HG03139 (cell line): ENCODE results near the gene CMTM2.
"Not testable (repeated sequence)": the region's sequence is repeated elsewhere in the genome, so short reads cannot be mapped to it uniquely, and the experiment has no call there.

Experiments used
- ATAC-seq: cut with Tn5 transposase; IDR thresholded peaks from one replicate; pipeline ENCODE4 v1.9.1; 2021; ENCODE audit not compliant: unreplicated experiment

Gene CMTM2

DNA sequence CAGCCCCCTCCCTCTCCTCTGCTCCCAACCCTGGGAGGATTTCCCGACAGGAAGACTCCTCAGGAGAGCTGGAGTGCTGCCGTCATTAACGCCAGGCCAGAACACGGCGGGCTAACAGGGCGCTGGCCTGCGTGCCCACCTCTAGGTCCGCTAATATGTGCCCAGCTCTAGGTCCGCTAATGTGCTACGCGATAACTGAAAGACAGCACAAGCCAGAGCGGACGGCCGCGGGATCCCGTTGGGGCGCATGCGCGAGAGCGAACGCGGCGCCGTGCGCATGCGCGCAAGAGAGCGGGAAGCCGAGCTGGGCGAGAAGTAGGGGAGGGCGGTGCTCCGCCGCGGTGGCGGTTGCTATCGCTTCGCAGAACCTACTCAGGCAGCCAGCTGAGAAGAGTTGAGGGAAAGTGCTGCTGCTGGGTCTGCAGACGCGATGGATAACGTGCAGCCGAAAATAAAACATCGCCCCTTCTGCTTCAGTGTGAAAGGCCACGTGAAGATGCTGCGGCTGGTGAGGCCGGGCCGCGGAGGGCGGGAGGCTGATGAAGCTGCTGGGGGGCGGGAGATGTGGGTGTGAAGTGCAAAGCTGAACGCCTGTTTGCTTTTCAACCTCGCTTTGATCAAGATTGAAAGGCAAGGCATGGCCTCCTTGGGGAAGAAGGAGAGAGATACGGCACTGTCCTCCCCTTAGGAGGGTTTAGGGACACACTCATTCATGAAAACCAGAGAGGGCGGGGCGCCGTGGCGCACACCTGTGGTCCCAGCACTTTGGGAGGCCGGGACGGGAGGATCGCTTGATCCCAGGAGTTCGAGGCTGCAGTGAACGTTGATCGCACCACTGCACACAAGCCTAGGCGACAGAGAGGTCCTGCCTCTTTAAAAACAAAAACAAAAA is 26.7 kb upstream of the CMTM2 start, which contains the start of gene CKLF:
Gene CKLF, plus strand, starts transcription at position 291 of the 892 bp plus-strand sequence. Its CDS starts 140 bp downstream, at position 431.
- ATAC-seq = peak; percentile 70

DNA sequence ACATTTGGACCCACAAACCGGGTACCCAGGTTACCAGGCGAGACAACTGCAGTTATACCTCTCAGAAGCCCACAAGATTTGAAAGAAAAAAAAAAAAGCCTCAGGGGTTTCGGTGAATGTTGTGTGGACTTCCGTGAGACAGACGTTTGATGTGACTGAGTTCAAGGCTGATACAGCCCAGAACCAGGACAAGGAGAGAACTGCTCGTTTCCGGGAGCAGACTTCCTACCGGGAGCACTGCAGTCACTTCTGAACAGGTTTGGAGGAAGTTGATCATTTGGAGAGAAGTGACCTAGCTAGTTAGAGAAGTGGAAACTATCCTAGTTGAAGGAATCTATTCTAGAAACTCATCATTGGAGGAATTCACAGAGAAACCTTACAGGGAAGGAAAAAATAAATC is 26.0 kb upstream of the CMTM2 start:
- ATAC-seq = no peak

DNA sequence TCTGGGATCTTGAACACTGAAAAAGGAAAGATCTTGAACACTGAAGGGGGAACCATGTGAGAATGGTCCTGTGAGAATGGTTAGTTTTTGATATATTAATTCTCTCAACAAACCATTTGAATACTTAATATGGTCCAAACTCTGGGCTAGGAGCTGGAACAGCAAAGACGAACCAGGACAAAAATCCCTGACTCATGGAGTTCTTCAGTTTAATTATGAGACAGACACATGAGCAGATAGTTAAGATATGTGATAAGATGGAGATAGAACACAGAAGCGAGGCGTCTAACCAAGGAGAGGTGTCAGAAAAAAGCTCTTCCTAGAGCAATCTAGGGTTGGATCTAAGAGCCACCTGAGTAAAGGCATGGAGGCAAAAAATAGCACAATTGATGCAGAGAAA is 25.2 kb upstream of the CMTM2 start:
- ATAC-seq = no peak

DNA sequence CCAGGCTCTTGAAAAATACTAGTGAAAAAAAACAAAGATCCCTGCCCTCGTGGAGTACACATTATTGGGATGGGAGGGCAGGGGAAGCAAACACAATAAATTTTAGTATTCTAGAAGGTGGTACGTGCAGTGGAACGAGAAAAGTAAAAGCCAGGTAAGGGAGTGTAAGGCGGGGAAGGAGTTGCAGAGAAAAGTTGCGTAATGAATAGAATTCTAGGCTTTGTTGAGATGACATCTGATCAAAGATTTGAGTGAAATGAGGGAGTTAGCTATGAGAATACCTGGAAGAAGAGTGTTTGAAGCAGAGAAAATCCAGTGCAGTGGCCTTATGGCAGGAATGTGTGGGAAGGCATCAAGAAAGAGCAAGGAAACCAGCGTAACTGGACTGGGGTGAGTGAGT is 24.8 kb upstream of the CMTM2 start:
- no peak for ATAC-seq

DNA sequence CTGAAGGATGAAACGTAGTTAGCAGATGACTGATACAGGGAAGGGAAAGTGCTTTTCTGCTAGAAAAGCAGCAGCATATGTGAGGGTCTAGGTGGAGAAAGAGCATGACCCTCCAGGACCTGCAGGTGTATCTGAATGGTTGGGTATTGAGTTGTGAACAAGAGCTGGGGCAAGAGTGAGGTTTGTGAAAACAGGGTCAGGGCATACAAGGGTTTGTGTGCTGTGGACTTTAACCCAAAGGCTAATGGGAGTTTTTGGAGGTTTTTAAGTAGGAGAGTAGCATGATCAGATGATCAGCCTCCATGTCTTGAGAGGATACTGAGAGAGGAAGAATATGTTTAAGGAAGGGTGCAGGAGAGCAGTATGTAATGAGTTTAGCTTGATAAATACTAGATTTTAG is 19.2 kb upstream of the CMTM2 start:
- ATAC-seq = no peak

DNA sequence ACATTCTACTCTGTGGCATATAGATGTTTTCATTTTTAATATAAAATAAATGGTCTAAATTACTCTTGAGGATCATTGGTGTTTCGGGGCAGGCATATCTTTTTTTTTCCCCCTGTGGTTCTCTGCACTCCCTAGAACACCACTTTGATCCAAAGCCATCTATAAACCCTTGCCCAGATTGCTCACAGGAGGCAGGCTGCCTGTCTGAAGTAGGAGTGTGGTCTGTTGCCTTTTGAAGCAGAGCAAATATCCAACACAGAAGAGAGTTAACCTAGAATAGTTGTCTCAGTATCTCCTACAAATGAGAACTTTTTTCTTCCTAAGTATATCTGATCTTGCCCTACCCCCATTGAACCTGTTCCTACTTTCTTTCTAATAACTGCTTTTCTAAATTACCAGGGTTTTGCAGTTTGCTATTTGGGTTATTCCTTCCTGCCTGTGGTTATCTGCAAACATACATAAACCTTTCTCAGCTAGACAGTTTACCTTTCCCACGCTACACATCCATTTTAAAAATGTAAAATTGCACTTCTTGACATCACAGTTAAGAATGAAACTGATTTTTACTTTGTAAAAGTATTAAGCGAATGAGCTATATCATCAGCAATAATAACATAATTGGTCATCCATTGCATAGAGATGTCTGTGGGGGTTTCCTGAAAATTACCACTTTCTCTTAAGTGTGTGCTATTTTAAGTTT is 17.7 kb upstream of the CMTM2 start:
- no peak for ATAC-seq

DNA sequence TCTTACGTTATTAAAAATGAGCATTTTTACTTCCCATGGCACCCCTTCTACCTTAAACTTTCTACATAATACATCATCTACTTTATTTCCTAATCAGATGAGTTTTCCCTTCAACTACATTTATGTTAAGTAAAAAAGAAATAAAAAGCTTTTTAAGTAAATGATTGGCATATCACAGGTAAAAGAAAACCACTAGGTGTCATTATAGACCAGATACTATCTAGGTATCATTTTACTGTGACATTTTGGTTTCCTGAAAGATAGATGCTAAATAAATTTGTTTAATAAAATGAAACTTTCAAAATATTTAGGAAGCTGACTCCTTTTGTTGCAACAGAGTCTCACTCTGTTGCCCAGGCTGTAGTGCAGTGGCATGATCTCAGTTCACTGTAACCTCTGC is 16.9 kb upstream of the CMTM2 start:
- no peak for ATAC-seq

DNA sequence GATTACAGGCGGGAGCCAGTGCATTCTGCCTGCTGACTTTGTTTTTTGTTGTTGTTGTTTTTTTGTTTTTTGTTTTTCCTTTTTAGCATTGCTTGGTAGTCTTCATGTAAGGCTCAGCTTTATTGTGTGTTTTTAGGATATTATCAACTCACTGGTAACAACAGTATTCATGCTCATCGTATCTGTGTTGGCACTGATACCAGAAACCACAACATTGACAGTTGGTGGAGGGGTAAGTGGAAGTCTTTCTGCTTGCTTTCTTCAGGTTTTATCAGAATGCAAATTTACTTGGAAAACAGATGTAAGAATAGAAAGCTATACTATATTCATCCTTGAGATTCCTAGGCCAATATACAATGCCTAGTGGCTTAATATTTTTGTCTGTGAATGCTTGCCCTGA is 16.3 kb upstream of the CMTM2 start:
- no peak for ATAC-seq

DNA sequence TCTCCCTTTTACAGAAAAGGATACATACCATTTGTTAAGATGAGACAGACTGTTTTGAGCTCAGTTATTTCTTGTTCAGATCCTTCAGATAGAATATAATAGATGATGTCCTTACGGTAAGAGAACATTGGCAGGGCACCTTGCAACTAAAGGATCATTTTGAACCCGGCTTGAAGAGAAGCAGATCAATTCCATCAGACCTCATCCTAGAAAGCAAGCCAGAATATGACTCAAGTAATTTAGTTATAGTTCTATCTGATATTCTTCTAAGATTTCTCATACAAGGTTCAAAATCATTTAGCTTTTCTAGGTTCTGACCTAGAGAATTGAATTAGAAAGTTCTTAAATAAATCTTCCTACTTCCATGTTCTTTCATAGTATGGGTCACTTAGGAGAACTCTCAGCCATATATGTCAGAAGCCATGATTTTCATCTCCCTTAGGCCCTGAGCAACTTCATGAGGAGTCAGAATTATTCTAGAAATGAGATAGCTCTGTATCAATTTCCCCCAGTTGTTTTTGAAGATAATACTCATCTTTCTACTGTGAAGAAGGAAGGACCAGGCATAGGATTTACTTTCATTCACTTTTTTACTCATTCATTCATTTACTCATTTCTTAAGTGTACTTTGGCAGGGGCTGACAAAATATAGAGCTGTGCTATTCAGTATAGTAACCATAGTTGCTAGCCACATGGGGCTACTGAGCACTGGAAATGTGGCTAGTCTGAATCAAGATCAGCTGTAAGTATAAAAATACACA is 15.5 kb upstream of the CMTM2 start:
- no peak for ATAC-seq

DNA sequence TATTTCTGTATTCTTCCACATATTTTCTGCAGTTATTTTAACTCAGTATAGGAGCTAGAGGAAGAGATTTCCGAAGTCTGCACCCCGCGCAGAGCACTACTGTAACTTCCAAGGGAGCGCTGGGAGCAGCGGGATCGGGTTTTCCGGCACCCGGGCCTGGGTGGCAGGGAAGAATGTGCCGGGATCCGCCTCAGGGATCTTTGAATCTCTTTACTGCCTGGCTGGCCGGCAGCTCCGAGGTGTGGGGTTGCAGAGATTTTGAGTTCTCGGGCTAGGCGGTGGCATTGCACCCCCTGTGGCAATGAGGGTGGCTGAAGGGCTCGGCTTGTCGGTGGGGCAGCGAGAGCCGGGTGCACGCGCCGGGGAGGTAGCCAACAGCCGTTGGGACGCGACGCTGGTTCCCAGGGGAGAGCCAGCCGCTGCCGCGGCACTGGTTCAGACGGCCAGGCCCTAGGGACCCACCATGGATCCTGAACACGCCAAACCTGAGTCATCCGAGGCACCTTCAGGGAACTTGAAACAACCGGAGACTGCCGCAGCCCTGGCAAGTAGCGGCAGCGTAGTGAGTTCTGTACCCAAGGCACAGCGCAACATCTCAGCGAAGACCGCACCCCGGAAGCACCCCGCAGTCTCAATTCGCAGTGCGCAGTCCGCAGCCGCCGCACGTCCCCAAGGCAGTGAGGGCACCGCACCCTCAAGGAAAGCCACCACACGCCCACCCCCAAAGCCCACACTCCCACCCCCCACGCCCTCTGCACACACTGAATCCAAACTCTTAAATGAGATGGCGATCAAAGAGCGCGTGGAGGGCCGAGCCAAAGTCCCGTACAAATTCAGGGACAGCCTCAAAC is 13.0 kb upstream of the CMTM2 start, which contains the start of gene CMTM1:
Gene CMTM1, plus strand, starts transcription at position 389 of the 851 bp plus-strand sequence. Its CDS starts 75 bp downstream, at position 464.
- no peak for ATAC-seq

DNA sequence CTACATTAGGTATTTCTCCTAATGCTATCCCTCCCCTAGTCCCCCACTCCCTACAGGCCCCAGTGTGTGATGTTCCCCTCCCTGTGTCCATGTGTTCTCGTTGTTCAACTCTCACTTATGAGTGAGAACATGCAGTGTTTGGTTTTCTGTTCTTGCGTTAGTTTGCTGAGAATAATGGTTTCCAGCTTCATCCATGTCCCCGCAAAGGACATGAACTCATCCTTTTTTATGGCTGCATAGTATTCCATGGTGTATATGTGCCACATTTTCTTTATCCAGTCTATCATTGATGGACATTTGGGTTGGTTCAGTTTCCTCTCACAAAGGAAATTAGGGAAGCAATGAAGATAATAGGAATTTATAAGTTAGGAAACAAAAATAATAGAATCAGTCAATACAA is 12.0 kb upstream of the CMTM2 start:
- ATAC-seq = not testable (repeated sequence)

DNA sequence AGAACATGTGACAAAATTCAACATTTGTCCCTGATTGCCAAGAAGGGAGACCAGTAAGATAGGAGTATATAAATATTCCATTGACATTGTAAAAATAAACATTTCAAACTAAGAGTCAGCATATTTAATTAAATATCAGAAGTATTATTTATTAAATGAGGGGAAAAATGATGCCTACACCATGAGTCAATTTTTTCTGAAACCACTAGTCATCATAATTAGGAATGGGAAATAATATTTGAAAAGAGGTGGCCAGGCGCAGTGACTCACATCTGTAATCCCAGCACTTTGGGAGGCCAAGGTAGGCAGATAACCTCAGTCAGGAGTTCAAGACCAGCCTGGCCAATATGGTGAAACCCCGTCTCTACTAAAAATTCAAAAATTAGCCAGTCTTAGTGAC is 10.9 kb upstream of the CMTM2 start:
- no peak for ATAC-seq

DNA sequence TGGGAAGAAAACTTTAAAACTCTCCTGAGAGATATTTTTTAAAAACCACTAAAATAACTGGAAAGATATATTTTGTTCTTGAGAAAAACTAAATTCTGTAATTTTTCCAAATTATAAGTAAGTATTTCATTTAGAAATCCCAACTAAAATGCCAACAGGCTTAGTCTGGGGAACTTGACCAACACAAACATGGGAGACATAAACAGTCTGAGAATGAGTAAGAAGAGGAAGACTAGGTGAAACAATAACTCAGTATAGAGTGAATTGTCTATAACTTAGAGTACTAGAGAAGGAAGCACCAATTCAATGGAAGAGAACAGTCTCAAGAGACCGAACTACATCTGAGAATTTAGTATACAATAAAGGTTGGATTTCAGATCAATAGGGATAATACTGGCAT is 10.1 kb upstream of the CMTM2 start:
- ATAC-seq = no peak

DNA sequence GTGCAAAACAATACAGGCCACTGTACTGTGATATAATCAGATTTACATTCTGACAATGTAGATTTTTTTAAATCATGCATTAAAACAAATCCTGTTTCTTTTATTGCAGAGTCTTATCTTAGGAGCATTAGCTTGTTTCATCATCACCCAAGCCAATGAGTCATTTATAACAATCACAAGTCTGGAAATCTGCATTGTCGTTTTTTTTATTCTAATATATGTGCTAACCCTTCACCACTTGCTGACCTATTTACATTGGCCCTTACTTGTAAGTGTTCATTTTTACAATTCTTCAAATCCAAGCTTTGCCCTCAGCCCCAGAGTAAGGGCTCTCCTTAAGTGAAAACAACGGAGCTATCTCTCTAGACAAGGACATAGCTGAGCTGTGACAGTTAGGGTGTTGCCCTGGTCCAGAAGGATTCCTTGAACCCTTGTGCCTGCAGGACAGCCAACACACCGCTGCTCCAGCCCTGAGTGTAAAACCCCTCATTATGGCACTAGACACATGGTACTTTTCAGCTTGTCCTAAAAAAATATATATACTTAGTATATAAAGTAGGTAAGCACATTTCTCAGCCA is 9.3 kb upstream of the CMTM2 start:
- ATAC-seq = no peak

DNA sequence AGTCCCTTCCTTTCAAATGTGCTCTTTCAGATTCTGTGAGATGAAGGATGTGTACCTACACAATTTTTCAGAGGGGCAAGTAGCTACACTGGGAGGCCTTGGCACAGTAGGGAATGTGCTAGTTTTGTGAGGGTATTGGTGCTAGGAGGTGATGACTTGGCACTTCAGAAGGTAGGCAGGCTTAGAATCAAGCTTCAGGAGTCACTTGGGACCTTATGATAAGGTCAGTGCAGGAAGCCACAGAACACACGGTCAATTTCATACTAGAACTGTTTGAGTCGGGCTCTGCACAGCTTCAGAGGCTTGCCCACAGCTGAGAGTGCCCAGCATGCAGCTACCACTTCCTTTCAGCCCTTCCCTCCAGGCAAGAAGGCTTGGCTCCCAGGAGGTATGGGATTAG is 6.9 kb upstream of the CMTM2 start:
- no peak for ATAC-seq

DNA sequence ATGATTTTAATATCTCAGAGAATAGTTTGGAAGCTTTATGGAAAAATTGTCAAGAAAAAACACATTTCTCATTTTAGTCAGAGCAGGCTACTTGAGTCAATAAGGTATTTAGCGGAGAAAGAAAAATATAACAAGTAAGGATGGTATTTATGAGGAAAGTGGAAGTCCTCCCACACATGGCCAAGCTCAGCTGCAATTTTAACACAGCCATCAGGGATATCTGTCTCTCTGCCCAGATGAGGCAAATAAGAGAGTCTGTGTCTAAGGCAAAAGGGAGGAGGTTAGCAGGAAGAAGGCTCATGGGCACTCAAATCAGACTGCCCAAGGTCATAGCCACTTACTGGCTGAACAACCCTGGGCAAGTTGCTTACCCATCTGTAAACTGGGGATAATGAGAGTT is 5.2 kb upstream of the CMTM2 start:
- ATAC-seq = no peak

DNA sequence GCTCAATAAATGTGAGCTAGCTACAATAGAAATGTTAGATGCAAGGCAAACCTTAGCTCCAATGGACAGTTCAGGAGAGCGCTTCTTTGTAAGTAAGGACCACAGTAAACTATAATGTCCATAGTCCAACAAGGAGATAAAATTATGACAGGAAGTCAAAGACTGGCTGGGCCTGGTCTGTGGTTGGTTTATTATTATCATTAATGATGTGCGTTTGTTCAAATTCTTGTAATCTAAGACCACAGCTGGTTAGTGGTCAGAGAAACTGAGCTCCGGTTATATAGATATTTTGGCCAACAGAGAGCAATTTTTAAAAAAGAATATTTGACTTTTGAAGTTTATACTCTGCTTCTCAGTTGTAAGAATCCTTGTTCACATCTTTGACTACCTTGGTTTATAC is 4.7 kb upstream of the CMTM2 start:
- ATAC-seq = no peak

DNA sequence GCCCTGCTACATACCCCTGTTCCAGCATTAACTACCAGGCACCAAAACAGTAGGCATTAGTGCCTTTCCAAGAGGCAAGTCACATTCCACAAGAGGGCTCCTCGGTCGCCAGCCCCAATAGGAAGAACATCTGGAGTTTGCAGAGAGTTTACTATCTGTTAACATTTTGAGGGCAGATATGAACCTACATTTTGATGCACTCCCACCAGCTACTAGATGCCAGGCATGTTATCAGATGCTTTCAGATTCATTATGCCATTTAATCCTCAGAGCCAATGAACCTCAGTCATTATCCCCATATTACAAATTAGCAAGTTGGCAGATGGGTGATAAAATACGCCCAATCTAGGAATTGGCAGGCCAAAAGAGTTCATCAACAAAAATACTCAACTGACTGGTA is 4.2 kb upstream of the CMTM2 start:
- no peak for ATAC-seq

DNA sequence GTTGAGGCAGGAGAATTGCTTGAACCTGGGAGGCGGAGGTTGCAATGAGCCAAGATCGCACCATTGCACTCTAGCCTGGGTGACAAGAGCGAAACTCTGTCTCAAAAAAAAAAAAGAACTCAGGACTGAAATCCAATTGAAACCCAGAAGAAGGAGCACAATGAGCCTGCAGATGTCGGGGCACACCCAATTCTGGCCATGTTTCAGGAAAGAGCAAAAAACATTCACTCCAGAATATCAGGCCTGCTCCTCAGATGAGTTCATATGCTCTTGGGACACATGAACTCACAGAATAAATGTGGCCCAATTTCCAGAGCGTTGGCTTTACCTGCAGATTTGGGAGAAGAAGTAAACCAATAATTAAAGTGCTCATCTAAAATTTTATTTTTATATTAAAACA is 3.0 kb upstream of the CMTM2 start:
- no peak for ATAC-seq

DNA sequence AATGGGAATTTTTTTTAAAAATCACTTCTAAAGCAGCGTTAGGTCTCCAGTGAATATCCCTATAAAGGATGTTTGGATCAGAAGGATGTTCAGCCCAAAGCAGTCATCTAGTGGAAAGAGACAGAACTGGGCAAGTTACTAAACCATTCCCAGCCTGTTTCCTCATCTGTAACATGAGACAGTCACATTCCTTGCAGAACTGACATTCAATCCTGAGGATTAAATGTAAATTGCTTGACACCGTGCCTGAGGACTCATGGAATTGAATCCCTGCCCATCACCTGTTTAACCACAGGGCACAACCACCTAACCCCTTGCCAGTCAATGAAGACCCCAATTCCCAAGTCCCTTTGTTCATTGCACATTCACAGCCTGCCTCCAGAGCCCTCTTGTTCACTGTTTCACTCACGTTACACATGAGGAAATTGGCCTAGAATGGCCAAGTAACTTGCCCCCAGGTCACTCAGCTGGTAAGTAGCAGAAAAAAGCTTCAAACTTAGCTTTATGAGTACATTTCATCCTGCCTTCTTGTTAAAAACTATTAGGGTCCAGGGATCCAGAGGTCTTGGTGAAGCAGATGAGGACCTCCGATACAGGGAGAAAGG is 1.4 kb downstream of the CMTM2 start:
- ATAC-seq = no peak
